Measurements from ENCODE around the gene RPF1. TPM values are rescaled to one million over a fixed set of nuclear protein-coding genes. Genes with fewer than 3 reads are reported as not detected.

Gene RPF1
- polyA plus RNA-seq, 1 donor (not counting 4 experiments of a cell fraction or from before 2014, with no cell fraction given): 57.8 TPM

DNA sequence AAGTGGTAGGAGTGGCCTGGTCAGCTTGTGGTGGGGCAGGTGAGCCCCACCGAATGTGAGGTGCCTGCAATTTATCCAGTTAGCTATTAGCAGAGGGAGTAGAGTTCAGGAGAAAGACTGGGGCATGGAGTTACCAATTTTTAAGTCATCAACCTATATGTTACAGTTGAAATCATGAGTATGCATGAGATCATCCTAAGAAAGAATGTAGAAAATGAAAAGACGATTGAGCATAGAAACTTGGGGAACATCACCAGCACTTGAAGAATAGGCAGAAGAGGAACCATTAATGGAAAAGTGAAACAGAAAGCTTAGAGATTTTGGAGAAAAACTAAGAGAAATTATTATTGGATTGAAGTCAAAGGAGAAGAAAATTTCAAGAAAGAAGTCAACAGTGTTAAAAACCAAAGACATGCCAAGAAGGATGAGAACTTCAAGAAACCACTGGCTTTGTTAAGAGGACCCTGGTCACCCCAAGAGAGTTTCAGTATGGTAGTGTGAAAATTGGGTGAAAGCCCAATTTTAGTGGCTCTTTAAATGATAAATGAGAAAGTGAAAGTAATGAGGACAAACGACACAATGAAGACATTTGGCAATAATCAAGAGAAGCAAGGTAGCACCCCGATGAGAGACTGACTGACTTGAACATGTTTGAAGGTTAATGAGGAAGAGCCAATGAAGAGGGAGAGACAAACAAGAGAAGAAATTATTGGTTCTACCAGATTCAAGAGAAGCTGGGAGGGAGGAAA, 44.1 kb upstream of the RPF1 start:
- Histone ChIP-seq H4K20me1 (ENCODE audit: control insufficient read depth, extremely low read depth, insufficient read depth, low read length) (no peaks in the 10 kb centered on the region), H3K36me3 (ENCODE audit: control insufficient read depth in 2 of 2, extremely low read depth in 1 of 2, insufficient read depth in 2 of 2, low read length in 2 of 2) (no peaks in the 10 kb centered on the region), H3K79me2 (ENCODE audit: control insufficient read depth, insufficient read depth, low read length) (no peaks in the 10 kb centered on the region), H3K9ac (ENCODE audit: control insufficient read depth, extremely low read depth, insufficient read depth, low read length) (no peak overlapping the region), H2AFZ (ENCODE audit: control insufficient read depth, low read length) (no peak overlapping the region), H3K4me2 (ENCODE audit: control insufficient read depth, extremely low read depth, insufficient read depth, low read depth, low read length) (peak overlapping the region; percentile 17), H3K4me3 (ENCODE audit: control insufficient read depth in 2 of 3, extremely low read depth in 1 of 3, insufficient read depth in 2 of 3, low read depth in 1 of 3, low read length in 3 of 3) (no peak overlapping the region), H3K9me1 (ENCODE audit: control insufficient read depth, extremely low read depth, insufficient read depth, low read length) (no peaks in the 10 kb centered on the region), H3K4me1 (ENCODE audit: control insufficient read depth, extremely low read depth, insufficient read depth, low read length) (peaks cover 11% of the 10 kb centered on the region), H3K27ac (ENCODE audit: control insufficient read depth, insufficient read depth, low read length) (no peak overlapping the region), H3K9me3 (ENCODE audit: control insufficient read depth, low read depth, low read length) (no peaks in the 10 kb centered on the region), H3K27me3 (ENCODE audit: control insufficient read depth, extremely low read depth, insufficient read depth, low read length) (no peaks in the 10 kb centered on the region)
- no peak for FAIRE-seq
- dilution Hi-C loops (cut with MboI; ENCODE audit: extremely low pct_ligation_motif_present, low sequenced_read_pairs): no loop called here
- TF ChIP-seq, protein P1, sequence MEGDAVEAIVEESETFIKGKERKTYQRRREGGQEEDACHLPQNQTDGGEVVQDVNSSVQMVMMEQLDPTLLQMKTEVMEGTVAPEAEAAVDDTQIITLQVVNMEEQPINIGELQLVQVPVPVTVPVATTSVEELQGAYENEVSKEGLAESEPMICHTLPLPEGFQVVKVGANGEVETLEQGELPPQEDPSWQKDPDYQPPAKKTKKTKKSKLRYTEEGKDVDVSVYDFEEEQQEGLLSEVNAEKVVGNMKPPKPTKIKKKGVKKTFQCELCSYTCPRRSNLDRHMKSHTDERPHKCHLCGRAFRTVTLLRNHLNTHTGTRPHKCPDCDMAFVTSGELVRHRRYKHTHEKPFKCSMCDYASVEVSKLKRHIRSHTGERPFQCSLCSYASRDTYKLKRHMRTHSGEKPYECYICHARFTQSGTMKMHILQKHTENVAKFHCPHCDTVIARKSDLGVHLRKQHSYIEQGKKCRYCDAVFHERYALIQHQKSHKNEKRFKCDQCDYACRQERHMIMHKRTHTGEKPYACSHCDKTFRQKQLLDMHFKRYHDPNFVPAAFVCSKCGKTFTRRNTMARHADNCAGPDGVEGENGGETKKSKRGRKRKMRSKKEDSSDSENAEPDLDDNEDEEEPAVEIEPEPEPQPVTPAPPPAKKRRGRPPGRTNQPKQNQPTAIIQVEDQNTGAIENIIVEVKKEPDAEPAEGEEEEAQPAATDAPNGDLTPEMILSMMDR (optimal IDR thresholded peaks at IDR 0.05 in 1 of 3, IDR thresholded peaks at IDR 0.05 in 1 of 3, conservative IDR thresholded peaks at IDR 0.05 in 1 of 3; ENCODE audit: extremely low read depth in 1 of 3, insufficient read depth in 2 of 3, low read length in 3 of 3): no peak
- TF ChIP-seq EZH2 (IDR thresholded peaks at IDR 0.05; ENCODE audit: low read length): no peak
- no peak for DNase-seq (ENCODE audit: low read depth, low spot score)

DNA sequence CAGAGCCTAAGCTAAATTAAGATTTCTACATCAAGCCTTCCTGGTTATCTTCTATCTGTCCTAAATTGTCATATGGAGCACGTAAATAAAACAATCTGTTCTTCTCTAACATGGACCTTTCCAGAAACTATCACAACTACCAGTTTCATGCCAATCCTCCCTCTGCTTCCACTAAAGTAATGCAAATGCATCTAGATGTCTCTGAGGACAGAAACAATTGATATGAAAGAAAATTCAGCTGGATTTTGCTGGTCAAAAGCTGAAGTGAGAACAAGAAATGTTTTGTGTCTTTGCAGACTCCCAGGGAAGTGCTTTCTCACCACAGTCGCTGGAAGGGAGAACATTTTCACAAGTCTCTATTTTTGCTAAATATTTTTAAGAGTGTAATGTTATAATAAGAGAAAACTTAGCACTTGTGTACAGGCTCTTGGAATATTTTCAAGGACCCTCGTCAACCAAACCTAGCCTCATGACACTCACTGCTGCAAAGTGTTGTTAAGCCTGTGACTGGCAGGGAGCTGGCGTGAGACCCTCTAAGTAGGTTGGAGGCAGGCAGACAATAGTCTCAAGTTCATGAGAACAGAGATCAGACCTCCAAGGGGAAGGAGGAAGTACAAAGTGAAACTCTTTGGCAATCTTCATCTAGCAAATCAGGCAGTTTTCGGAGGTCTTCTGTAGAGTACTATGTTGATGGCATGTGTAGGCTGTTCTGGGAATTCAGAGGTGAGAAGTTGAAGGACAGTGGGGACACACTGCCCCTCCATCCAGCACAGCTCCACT, 42.0 kb upstream of the RPF1 start:
- H3K27ac ChIP-seq (ENCODE audit: control insufficient read depth, insufficient read depth, low read length): no peak overlapping the region
- dilution Hi-C loops (cut with MboI; ENCODE audit: extremely low pct_ligation_motif_present, low sequenced_read_pairs): no loop called here
- no peak overlapping the region for H2AFZ ChIP-seq (ENCODE audit: control insufficient read depth, low read length)

More for the DNA sequence above, 42.0 kb upstream of the RPF1 start:
- no peak for TF ChIP-seq EZH2 (IDR thresholded peaks at IDR 0.05; ENCODE audit: low read length)
- TF ChIP-seq, protein P1 (optimal IDR thresholded peaks at IDR 0.05 in 1 of 3, IDR thresholded peaks at IDR 0.05 in 1 of 3, conservative IDR thresholded peaks at IDR 0.05 in 1 of 3; ENCODE audit: extremely low read depth in 1 of 3, insufficient read depth in 2 of 3, low read length in 3 of 3): no peak
- Histone ChIP-seq H3K9me3 (ENCODE audit: control insufficient read depth, low read depth, low read length) (no peaks in the 10 kb centered on the region), H4K20me1 (ENCODE audit: control insufficient read depth, extremely low read depth, insufficient read depth, low read length) (no peaks in the 10 kb centered on the region), H3K27me3 (ENCODE audit: control insufficient read depth, extremely low read depth, insufficient read depth, low read length) (no peaks in the 10 kb centered on the region), H3K4me2 (ENCODE audit: control insufficient read depth, extremely low read depth, insufficient read depth, low read depth, low read length) (no peak overlapping the region), H3K36me3 (ENCODE audit: control insufficient read depth in 2 of 2, extremely low read depth in 1 of 2, insufficient read depth in 2 of 2, low read length in 2 of 2) (no peaks in the 10 kb centered on the region), H3K9me1 (ENCODE audit: control insufficient read depth, extremely low read depth, insufficient read depth, low read length) (no peaks in the 10 kb centered on the region), H3K4me3 (ENCODE audit: control insufficient read depth in 2 of 3, extremely low read depth in 1 of 3, insufficient read depth in 2 of 3, low read depth in 1 of 3, low read length in 3 of 3) (no peak overlapping the region), H3K9ac (ENCODE audit: control insufficient read depth, extremely low read depth, insufficient read depth, low read length) (no peak overlapping the region), H3K4me1 (ENCODE audit: control insufficient read depth, extremely low read depth, insufficient read depth, low read length) (peaks cover 11% of the 10 kb centered on the region), H3K79me2 (ENCODE audit: control insufficient read depth, insufficient read depth, low read length) (no peaks in the 10 kb centered on the region)
- no peak for DNase-seq (ENCODE audit: low read depth, low spot score)
- FAIRE-seq: peak; percentile 17

Data from keratinocyte (primary cell).